Measurements from ENCODE around the gene RPP14.

Gene RPP14

DNA sequence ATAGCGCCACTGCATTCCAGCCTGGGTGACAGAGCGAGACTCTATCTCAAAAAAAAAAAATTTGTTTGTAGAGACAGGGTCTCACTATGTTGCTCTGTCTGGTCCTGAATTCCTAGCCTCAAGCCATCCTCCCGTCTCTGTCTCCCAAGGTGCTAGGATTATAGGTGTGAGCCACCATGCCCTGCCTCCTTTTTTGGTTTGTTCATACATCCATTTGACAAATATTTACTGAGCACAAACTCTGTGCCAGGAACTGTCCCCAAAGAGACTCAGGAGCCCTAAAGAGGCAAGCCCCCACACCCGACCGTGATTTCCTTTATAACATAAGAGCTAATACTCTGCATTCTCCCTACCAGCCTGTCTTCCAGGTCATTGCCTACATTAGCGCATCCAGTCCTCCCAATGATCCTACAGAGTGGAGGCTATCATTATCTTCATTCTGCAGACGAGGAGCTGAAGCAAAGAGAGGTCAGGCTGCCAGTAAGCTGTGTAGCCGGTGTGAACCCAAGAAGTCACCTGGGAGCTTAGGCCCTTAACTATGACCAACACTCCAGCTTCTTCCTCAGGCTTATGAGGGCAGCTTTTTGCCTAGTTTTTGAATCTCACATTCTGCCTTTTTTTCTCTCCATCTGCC is 20.3 kb downstream of the RPP14 start:
- Histone ChIP-seq H2AFZ (ENCODE audit: low read depth) (no peak overlapping the region), H3K4me2 (no peak overlapping the region), H3K27me3 (ENCODE audit: insufficient read depth, low read depth) (no peaks in the 10 kb centered on the region), H3K4me1 (ENCODE audit: low read depth, poor library complexity, severe bottlenecking) (peaks cover 11% of the 10 kb centered on the region), H4K20me1 (ENCODE audit: insufficient read depth) (no peaks in the 10 kb centered on the region), H3K36me3 (ENCODE audit: insufficient read depth) (no peaks in the 10 kb centered on the region), H3K4me3 (IDR thresholded peaks at IDR 0.05; ENCODE audit: insufficient read depth, low read depth, low read length) (no peak overlapping the region), H3K9ac (no peak overlapping the region), H3K27ac (no peak overlapping the region), H3K79me2 (ENCODE audit: insufficient read depth, low read depth) (no peaks in the 10 kb centered on the region)
- TF ChIP-seq, protein P1, sequence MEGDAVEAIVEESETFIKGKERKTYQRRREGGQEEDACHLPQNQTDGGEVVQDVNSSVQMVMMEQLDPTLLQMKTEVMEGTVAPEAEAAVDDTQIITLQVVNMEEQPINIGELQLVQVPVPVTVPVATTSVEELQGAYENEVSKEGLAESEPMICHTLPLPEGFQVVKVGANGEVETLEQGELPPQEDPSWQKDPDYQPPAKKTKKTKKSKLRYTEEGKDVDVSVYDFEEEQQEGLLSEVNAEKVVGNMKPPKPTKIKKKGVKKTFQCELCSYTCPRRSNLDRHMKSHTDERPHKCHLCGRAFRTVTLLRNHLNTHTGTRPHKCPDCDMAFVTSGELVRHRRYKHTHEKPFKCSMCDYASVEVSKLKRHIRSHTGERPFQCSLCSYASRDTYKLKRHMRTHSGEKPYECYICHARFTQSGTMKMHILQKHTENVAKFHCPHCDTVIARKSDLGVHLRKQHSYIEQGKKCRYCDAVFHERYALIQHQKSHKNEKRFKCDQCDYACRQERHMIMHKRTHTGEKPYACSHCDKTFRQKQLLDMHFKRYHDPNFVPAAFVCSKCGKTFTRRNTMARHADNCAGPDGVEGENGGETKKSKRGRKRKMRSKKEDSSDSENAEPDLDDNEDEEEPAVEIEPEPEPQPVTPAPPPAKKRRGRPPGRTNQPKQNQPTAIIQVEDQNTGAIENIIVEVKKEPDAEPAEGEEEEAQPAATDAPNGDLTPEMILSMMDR (conservative IDR thresholded peaks at IDR 0.05; ENCODE audit: low read depth, low read length) = no peak

DNA sequence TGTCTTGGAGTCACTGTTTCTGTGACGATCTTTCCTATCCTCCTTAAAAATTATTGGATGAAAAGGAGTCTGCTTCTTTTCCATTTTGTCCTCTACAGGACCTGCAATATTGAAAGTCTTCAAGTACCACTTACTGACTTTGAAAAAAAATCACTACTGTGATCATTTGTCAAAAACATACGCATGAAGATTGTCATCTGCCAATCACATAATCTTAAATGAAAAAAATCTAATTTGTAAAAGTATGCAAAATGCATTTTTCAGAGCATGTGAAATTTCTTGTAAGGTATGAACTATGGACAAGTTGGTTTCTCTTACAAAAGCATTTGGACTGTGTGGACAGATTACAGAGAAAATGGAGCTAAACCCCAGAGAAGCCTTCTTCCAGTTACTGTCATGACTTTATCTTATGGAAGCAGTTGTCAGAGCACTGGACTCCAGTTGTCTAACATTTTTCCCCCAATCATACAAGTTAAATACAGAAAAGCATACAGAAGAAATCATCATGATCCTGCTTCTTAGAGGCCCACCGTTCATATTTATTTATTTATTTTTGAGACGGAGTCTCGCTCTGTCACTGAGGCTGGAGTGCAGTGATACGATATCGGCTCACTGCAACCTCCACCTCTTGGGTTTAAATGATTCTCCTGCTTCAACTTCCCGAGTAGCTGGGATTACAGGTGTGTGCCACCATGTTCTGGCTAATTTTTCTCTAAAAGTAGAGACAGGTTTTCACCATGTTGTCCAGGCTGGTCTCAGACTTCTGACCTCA is 23.3 kb downstream of the RPP14 start:
- peaks cover 16% of the 10 kb centered on the region for H3K4me1 ChIP-seq (ENCODE audit: low read depth, poor library complexity, severe bottlenecking)
- no peak overlapping the region for H3K27ac ChIP-seq
- no peak overlapping the region for H2AFZ ChIP-seq (ENCODE audit: low read depth)
- no peaks in the 10 kb centered on the region for H3K36me3 ChIP-seq (ENCODE audit: insufficient read depth)
- no peaks in the 10 kb centered on the region for H3K27me3 ChIP-seq (ENCODE audit: insufficient read depth, low read depth)
- no peaks in the 10 kb centered on the region for H3K79me2 ChIP-seq (ENCODE audit: insufficient read depth, low read depth)
- no peak overlapping the region for H3K9ac ChIP-seq
- TF ChIP-seq, protein P1 (conservative IDR thresholded peaks at IDR 0.05; ENCODE audit: low read depth, low read length) = no peak
- no peak overlapping the region for H3K4me2 ChIP-seq
- no peaks in the 10 kb centered on the region for H4K20me1 ChIP-seq (ENCODE audit: insufficient read depth)
- no peak overlapping the region for H3K4me3 ChIP-seq (IDR thresholded peaks at IDR 0.05; ENCODE audit: insufficient read depth, low read depth, low read length)

DNA sequence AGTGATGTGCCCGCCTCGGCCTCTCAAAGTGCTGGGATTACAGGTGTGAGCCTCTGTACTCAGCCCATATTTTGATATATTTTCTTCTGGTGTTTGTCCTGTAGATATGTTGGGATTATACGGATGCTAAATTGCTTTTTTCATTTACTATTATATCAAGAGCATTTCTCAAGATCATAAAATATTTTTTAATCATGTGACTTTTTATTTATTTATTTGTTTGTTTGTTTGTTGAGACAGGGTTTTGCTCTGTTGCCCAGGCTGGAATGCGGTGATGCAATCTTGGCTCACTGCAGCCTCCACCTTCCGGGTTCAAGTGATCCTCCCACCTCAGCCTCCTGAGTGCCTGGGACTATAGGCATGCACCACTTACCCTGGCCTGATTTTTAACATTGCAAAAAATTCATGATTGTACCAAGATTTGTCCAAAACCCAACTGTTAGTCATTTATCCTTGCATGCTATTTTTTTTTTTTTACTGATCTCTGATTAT is 23.9 kb downstream of the RPP14 start:
- no peak overlapping the region for H2AFZ ChIP-seq (ENCODE audit: low read depth)
- no peak overlapping the region for H3K9ac ChIP-seq
- no peaks in the 10 kb centered on the region for H3K36me3 ChIP-seq (ENCODE audit: insufficient read depth)
- no peak overlapping the region for H3K4me2 ChIP-seq
- H3K4me3 ChIP-seq (IDR thresholded peaks at IDR 0.05; ENCODE audit: insufficient read depth, low read depth, low read length) = no peak overlapping the region
- H3K4me1 ChIP-seq (ENCODE audit: low read depth, poor library complexity, severe bottlenecking) = peaks cover 19% of the 10 kb centered on the region
- H4K20me1 ChIP-seq (ENCODE audit: insufficient read depth) = no peaks in the 10 kb centered on the region
- TF ChIP-seq, protein P1 (conservative IDR thresholded peaks at IDR 0.05; ENCODE audit: low read depth, low read length) = no peak
- no peaks in the 10 kb centered on the region for H3K27me3 ChIP-seq (ENCODE audit: insufficient read depth, low read depth)
- H3K27ac ChIP-seq = no peak overlapping the region
- H3K79me2 ChIP-seq (ENCODE audit: insufficient read depth, low read depth) = no peaks in the 10 kb centered on the region

DNA sequence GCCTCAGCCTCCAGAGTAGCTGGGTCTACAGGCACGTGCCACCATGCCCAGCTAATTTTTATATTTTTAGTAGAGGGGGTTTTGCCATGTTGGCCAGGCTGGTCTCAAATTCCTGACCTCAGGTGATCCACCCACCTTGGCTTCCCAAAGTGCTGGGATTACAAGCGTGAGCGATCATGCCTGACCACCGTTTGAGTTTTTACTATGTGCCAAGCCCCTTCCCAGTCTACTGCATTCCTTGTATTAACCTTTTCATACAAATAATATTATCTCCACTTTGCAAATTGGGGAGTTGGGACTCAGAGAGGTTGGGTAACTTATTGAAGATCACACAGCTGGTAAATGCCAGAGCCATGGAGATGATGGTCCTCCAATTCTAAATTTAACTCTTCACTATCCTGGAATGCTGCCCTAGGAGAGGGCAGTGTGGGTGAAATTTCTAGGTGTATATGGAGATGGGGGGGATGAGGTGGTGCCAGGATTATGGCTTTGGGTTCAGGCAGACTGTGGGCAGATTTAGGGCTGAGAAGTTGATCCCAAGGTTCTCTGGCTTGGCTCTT is 25.6 kb downstream of the RPP14 start:
- no peak overlapping the region for H3K4me3 ChIP-seq (IDR thresholded peaks at IDR 0.05; ENCODE audit: insufficient read depth, low read depth, low read length)
- no peak overlapping the region for H3K27ac ChIP-seq
- no peak overlapping the region for H3K9ac ChIP-seq
- H3K27me3 ChIP-seq (ENCODE audit: insufficient read depth, low read depth) = no peaks in the 10 kb centered on the region
- H2AFZ ChIP-seq (ENCODE audit: low read depth) = no peak overlapping the region
- no peaks in the 10 kb centered on the region for H4K20me1 ChIP-seq (ENCODE audit: insufficient read depth)
- no peaks in the 10 kb centered on the region for H3K79me2 ChIP-seq (ENCODE audit: insufficient read depth, low read depth)
- H3K4me2 ChIP-seq = no peak overlapping the region
- TF ChIP-seq, protein P1 (conservative IDR thresholded peaks at IDR 0.05; ENCODE audit: low read depth, low read length) = no peak
- H3K36me3 ChIP-seq (ENCODE audit: insufficient read depth) = no peaks in the 10 kb centered on the region
- H3K4me1 ChIP-seq (ENCODE audit: low read depth, poor library complexity, severe bottlenecking) = peaks cover 24% of the 10 kb centered on the region

All from KMS-11 (cell line).